Measurements from ENCODE around the gene NINJ1.

NINJ1 gene

DNA sequence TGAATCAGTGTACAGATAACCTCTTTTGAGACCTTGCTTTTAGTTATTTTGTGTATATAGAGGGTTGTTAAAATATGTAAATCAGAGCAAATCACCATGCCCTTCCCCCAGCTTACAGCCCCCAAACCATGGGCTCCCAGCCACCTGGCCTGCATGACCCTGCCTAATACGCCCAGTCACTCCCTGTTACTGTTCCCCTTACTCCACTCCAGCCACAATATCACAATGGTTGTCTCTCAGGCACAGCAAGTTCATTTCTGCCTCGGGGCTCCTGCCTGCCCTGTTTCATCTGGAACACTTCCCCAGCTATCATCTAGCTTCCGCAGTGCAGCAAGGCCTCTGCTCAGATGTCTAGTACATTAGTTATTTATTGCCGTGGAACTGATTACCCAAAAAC lies 43.0 kb downstream of the NINJ1 start:
- Histone ChIP-seq H3K27me3 (ENCODE audit: insufficient read depth, poor library complexity, severe bottlenecking) (no peaks in the 10 kb centered on the region), H3K36me3 (ENCODE audit: low read depth) (no peaks in the 10 kb centered on the region), H3K27ac (ENCODE audit: poor library complexity, severe bottlenecking) (no peak overlapping the region), H3K4me3 (ENCODE audit: severe bottlenecking) (no peak overlapping the region), H3K4me1 (ENCODE audit: insufficient read depth, poor library complexity, severe bottlenecking) (no peaks in the 10 kb centered on the region), H3K9me3 (ENCODE audit: severe bottlenecking) (no peaks in the 10 kb centered on the region)
- TF ChIP-seq, protein P1, sequence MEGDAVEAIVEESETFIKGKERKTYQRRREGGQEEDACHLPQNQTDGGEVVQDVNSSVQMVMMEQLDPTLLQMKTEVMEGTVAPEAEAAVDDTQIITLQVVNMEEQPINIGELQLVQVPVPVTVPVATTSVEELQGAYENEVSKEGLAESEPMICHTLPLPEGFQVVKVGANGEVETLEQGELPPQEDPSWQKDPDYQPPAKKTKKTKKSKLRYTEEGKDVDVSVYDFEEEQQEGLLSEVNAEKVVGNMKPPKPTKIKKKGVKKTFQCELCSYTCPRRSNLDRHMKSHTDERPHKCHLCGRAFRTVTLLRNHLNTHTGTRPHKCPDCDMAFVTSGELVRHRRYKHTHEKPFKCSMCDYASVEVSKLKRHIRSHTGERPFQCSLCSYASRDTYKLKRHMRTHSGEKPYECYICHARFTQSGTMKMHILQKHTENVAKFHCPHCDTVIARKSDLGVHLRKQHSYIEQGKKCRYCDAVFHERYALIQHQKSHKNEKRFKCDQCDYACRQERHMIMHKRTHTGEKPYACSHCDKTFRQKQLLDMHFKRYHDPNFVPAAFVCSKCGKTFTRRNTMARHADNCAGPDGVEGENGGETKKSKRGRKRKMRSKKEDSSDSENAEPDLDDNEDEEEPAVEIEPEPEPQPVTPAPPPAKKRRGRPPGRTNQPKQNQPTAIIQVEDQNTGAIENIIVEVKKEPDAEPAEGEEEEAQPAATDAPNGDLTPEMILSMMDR (IDR thresholded peaks at IDR 0.05; ENCODE audit: poor library complexity, severe bottlenecking): no peak
- DNase-seq (ENCODE audit: low spot score) (no peak), ATAC-seq (ENCODE audit: low read depth) (no peak)

DNA sequence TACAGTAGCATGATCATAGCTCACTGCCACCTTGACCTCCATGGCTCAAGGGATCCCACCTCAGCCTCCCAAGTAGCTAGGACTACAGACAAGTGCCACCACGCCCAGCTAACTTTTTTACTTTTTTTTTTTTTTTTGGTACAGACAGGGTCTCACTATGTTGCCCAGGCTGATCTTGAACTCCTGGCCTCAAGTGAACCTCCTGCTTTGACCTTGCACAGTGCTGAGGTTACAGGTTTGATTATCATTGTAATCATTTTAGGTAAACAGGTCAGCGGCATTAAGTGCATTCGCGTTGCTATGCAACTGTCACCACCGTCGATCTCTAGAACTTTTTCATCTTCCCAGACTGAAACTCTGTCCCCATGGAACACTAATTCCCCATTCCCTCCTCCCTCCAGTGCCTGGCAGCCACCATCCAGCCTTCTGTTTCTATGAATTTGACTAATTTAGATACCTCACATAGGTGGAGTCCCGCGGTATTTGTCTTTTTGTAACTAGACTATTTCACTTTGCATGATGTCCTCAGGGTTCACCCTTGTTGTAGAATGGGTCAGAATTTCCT lies 43.9 kb downstream of the NINJ1 start:
- Histone ChIP-seq H3K36me3 (ENCODE audit: low read depth) (no peaks in the 10 kb centered on the region), H3K4me1 (ENCODE audit: insufficient read depth, poor library complexity, severe bottlenecking) (no peaks in the 10 kb centered on the region), H3K4me3 (ENCODE audit: severe bottlenecking) (no peak overlapping the region), H3K9me3 (ENCODE audit: severe bottlenecking) (no peaks in the 10 kb centered on the region), H3K27ac (ENCODE audit: poor library complexity, severe bottlenecking) (no peak overlapping the region), H3K27me3 (ENCODE audit: insufficient read depth, poor library complexity, severe bottlenecking) (no peaks in the 10 kb centered on the region)
- no peak for ATAC-seq (ENCODE audit: low read depth)
- DNase-seq (ENCODE audit: low spot score): no peak
- TF ChIP-seq, protein P1 (IDR thresholded peaks at IDR 0.05; ENCODE audit: poor library complexity, severe bottlenecking): no peak

DNA sequence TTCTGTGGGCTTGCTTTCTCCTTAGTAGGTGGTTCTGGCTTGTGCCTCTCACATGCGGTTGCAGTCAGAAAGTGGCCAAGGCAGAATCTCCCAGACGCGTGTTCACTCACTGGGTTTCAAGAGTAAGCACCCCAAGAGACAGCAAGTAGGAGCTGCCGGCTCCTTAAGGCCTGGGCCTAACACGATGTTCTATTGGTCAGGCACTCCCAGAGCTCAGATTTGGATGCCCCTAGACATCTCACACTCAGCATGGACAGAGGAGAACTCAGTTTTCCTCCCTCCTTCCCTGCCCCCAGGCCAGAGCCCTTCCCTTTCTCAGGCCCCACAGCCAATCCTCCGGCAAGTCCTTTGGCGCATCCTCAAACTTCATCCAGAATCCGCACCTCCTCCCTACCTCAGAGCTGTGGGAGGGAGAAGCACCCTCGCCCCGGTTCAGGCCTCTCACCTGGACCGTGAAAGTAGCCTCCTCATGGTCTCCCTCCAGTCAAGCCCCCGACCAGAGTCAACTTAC lies 44.5 kb downstream of the NINJ1 start:
- Histone ChIP-seq H3K9me3 (ENCODE audit: severe bottlenecking) (no peaks in the 10 kb centered on the region), H3K4me1 (ENCODE audit: insufficient read depth, poor library complexity, severe bottlenecking) (no peaks in the 10 kb centered on the region), H3K4me3 (ENCODE audit: severe bottlenecking) (no peak overlapping the region), H3K27me3 (ENCODE audit: insufficient read depth, poor library complexity, severe bottlenecking) (no peaks in the 10 kb centered on the region), H3K27ac (ENCODE audit: poor library complexity, severe bottlenecking) (no peak overlapping the region), H3K36me3 (ENCODE audit: low read depth) (no peaks in the 10 kb centered on the region)
- TF ChIP-seq, protein P1 (IDR thresholded peaks at IDR 0.05; ENCODE audit: poor library complexity, severe bottlenecking): no peak
- DNase-seq (ENCODE audit: low spot score) (no peak), ATAC-seq (ENCODE audit: low read depth) (no peak)

DNA sequence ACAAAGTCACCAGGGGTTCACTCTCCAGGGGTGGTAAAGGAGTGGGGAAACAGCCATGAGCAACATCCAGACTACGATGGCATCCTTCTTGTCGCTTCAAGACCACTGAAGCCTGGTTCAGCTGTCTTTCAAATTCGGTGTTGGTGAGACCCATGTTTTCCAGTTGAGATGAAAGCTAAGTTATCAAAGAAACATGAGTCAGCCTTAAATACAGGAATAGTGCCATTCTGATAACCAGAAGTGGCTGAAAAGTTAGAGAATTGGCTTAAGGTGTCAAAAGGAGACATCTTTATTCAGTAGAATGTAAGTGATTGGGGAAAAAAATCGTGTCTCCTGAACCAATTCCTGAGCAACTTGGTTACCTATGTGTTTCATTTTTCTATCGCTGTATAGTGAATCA lies 45.0 kb downstream of the NINJ1 start:
- Histone ChIP-seq H3K27ac (ENCODE audit: poor library complexity, severe bottlenecking) (no peak overlapping the region), H3K4me3 (ENCODE audit: severe bottlenecking) (no peak overlapping the region), H3K9me3 (ENCODE audit: severe bottlenecking) (no peaks in the 10 kb centered on the region), H3K4me1 (ENCODE audit: insufficient read depth, poor library complexity, severe bottlenecking) (no peaks in the 10 kb centered on the region), H3K27me3 (ENCODE audit: insufficient read depth, poor library complexity, severe bottlenecking) (no peaks in the 10 kb centered on the region), H3K36me3 (ENCODE audit: low read depth) (no peaks in the 10 kb centered on the region)
- TF ChIP-seq, protein P1 (IDR thresholded peaks at IDR 0.05; ENCODE audit: poor library complexity, severe bottlenecking): no peak
- ATAC-seq (ENCODE audit: low read depth) (no peak), DNase-seq (ENCODE audit: low spot score) (no peak)

DNA sequence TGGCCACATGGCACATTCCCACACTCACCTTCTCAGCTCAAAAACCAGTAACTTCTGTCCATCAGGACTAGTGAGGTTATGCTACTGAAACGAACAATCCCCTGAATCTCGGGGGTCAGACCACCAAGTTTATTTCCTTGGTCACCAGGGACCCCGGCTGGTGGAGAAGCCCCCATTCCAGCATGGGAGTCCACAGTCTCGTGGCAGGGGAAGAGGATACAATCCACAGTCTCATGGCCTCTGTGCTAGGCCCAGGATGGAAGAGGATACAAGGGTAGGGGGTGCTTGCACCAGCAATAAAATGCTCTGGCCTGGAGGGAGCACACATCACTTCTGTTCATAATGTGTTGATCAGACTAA lies 45.4 kb downstream of the NINJ1 start:
- DNase-seq (ENCODE audit: low spot score): no peak
- no peaks in the 10 kb centered on the region for H3K4me1 ChIP-seq (ENCODE audit: insufficient read depth, poor library complexity, severe bottlenecking)
- no peaks in the 10 kb centered on the region for H3K27me3 ChIP-seq (ENCODE audit: insufficient read depth, poor library complexity, severe bottlenecking)
- H3K27ac ChIP-seq (ENCODE audit: poor library complexity, severe bottlenecking): no peak overlapping the region
- TF ChIP-seq, protein P1 (IDR thresholded peaks at IDR 0.05; ENCODE audit: poor library complexity, severe bottlenecking): no peak
- H3K4me3 ChIP-seq (ENCODE audit: severe bottlenecking): no peak overlapping the region
- ATAC-seq (ENCODE audit: low read depth): no peak
- no peaks in the 10 kb centered on the region for H3K9me3 ChIP-seq (ENCODE audit: severe bottlenecking)
- H3K36me3 ChIP-seq (ENCODE audit: low read depth): no peaks in the 10 kb centered on the region
